Osteoblast (primary cell): Measurements from ENCODE around the gene MAGI1. TPM values are rescaled to one million over a fixed set of nuclear protein-coding genes. Genes with fewer than 3 reads are reported as not detected.

Source experiments
- DNase-seq: peaks from one replicate; pipeline ENCODE4 v3.0.0; 2011; ENCODE audit warnings: low spot score, mixed read lengths; ENCODE audit not compliant: insufficient read length; ENCODE audit errors: missing footprints
- H2AFZ ChIP-seq: 2 replicates; pipeline ENCODE4 v1.6.0; 2011; ENCODE audit warnings: mild to moderate bottlenecking, low read length
- H3K27ac ChIP-seq: 2 replicates; pipeline ENCODE4 v1.5.1; 2011; ENCODE audit warnings: mild to moderate bottlenecking, low read depth, low read length, moderate library complexity
- H3K27me3 ChIP-seq: 2 replicates; pipeline ENCODE4 v1.6.0; 2012; ENCODE audit warnings: mild to moderate bottlenecking, control low read depth, inconsistent platforms, low read length, moderate library complexity; ENCODE audit not compliant: insufficient read depth
- H3K36me3 ChIP-seq: 2 replicates; pipeline ENCODE4 v1.5.1; 2011; ENCODE audit warnings: mild to moderate bottlenecking, low read length, control low read depth, moderate library complexity; ENCODE audit not compliant: insufficient read depth
- H3K4me1 ChIP-seq: 2 replicates; pipeline ENCODE4 v1.5.1; 2011; ENCODE audit warnings: mild to moderate bottlenecking, low read length, control low read depth, moderate library complexity; ENCODE audit not compliant: insufficient read depth
- H3K4me2 ChIP-seq: 2 replicates; pipeline ENCODE4 v1.6.0; 2011; ENCODE audit warnings: mild to moderate bottlenecking, low read length; ENCODE audit not compliant: insufficient read depth
- H3K4me3 ChIP-seq: fragments of 200-600 bp; sonication (generic); 3 replicates; pipeline ENCODE4 v1.5.1; 2012; ENCODE audit warnings: mild to moderate bottlenecking, low read length, inconsistent platforms; ENCODE audit not compliant: insufficient read depth
- H3K79me2 ChIP-seq: 2 replicates; pipeline ENCODE4 v1.6.0; 2012; ENCODE audit warnings: mild to moderate bottlenecking, low read length, control low read depth, inconsistent platforms; ENCODE audit not compliant: insufficient read depth
- H3K9me3 ChIP-seq: 2 replicates; pipeline ENCODE4 v1.5.1; 2011; ENCODE audit warnings: low read depth, low read length, control low read depth
- H4K20me1 ChIP-seq: 2 replicates; pipeline ENCODE4 v1.6.0; 2012; ENCODE audit warnings: mild to moderate bottlenecking, low read length, control low read depth; ENCODE audit not compliant: insufficient read depth
- total RNA-seq: library from RNA; depleted of rRNA; stranded (reverse); fragments of >200 nt; gene quantifications from 2 replicates; pipeline ENCODE4 v1.2.3, GENCODE V29; 2012
- TF ChIP-seq, protein P1 (sequence below): IDR thresholded peaks from 2 replicates; pipeline ENCODE4 v1.5.1; 2011; ENCODE audit warnings: mild to moderate bottlenecking, low read depth, low read length, moderate library complexity; ENCODE audit errors: extremely low read depth

MAGI1 gene
- total RNA-seq, 1 donor, result 66.6 TPM

DNA sequence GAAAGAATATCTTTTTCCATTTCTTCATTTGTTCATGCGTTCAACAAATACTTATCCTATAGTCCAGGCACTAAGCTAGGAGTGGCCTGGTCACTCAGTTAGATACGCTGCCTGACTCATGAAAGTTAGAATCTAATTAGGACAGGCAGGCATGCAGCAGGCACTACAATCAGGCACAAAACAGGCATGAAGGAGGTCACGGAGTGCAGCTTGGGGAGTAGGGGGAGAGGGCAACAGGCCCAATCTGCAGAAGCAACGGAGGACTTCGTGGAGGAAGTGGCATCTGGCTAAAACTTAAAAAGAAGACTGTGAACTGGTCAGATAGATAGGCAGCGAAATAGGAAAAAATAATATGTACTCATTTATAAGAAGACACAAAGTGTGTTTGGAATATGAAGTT lies 420.9 kb downstream of the MAGI1 start:
- peaks cover 20% of the 10 kb centered on the region for H3K79me2 ChIP-seq
- H3K9me3 ChIP-seq, result no peaks in the 10 kb centered on the region
- H3K4me3 ChIP-seq, result no peak overlapping the region
- peaks cover 56% of the 10 kb centered on the region for H4K20me1 ChIP-seq
- no peaks in the 10 kb centered on the region for H3K27me3 ChIP-seq
- H3K27ac ChIP-seq, result no peak overlapping the region
- TF ChIP-seq, protein P1, sequence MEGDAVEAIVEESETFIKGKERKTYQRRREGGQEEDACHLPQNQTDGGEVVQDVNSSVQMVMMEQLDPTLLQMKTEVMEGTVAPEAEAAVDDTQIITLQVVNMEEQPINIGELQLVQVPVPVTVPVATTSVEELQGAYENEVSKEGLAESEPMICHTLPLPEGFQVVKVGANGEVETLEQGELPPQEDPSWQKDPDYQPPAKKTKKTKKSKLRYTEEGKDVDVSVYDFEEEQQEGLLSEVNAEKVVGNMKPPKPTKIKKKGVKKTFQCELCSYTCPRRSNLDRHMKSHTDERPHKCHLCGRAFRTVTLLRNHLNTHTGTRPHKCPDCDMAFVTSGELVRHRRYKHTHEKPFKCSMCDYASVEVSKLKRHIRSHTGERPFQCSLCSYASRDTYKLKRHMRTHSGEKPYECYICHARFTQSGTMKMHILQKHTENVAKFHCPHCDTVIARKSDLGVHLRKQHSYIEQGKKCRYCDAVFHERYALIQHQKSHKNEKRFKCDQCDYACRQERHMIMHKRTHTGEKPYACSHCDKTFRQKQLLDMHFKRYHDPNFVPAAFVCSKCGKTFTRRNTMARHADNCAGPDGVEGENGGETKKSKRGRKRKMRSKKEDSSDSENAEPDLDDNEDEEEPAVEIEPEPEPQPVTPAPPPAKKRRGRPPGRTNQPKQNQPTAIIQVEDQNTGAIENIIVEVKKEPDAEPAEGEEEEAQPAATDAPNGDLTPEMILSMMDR, result no peak
- H3K36me3 ChIP-seq, result no peaks in the 10 kb centered on the region
- no peak for DNase-seq
- H3K4me2 ChIP-seq, result no peak overlapping the region
- no peaks in the 10 kb centered on the region for H3K4me1 ChIP-seq
- H2AFZ ChIP-seq, result no peak overlapping the region

DNA sequence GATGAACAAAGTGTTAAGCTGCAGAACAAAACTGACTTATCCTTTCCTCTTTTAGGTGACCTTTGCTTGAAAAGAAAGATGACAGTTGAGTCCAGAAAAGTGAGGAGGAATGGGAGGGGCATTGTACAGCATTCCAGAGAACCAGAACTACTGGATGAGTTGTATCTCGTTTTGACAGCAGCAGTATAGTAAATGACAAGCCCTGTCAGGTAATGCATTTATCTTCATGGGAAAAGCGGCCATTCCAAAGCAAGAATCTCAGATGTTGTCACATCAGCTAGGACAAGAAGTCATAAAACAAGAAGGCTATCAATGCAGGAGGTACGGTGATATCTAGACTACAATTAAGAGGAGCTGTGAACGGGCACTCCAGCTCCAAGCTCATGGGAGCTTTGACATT lies 421.5 kb downstream of the MAGI1 start:
- Histone ChIP-seq H3K27ac (no peak overlapping the region), H3K36me3 (no peaks in the 10 kb centered on the region), H2AFZ (no peak overlapping the region), H3K27me3 (no peaks in the 10 kb centered on the region), H3K79me2 (peaks cover 20% of the 10 kb centered on the region), H3K4me3 (no peak overlapping the region), H4K20me1 (peaks cover 58% of the 10 kb centered on the region), H3K4me1 (no peaks in the 10 kb centered on the region), H3K9me3 (no peaks in the 10 kb centered on the region), H3K4me2 (no peak overlapping the region)
- no peak for DNase-seq
- TF ChIP-seq, protein P1, result no peak

DNA sequence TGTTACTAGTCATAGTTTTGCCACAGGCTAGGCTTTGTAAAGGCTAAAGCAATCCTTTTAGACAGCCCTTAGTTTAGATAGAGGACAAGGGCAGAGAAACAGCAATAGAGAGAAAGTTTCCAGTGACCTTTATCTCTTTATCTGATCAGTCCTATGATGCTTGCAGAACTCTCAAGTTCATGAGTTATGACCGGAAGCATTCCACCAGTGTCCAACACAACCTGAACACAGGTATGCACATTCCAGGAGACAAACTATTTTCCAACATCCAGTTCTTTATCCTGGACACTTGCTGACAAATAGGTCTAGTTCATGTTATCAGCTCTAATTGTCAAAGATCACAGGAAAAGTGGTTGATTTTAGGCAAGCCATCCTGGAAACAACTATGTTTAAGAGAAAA lies 422.2 kb downstream of the MAGI1 start:
- Histone ChIP-seq H2AFZ (no peak overlapping the region), H3K4me3 (no peak overlapping the region), H3K36me3 (no peaks in the 10 kb centered on the region), H4K20me1 (peaks cover 54% of the 10 kb centered on the region), H3K27ac (no peak overlapping the region), H3K4me2 (no peak overlapping the region), H3K79me2 (peaks cover 20% of the 10 kb centered on the region), H3K4me1 (no peaks in the 10 kb centered on the region), H3K9me3 (no peaks in the 10 kb centered on the region), H3K27me3 (no peaks in the 10 kb centered on the region)
- no peak for DNase-seq
- TF ChIP-seq, protein P1, result no peak

DNA sequence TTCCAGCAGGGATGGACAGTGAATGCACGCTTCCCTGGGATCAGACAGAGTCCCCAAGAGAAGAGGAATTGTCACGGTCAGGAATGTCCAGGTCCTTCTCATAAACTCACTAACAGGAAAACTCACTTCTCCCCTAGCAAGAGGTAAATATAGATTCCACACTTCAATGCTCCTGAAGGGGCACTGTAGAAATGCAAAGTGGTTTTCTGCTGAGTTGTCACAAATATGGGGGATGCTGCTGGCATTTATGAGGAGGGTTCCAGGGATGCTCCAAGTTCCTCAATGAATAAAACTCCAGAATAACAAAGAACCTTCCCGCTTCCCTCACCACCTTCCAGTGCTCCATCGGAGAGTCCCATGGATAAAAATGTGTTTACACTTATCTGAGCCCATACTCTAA lies 423.4 kb downstream of the MAGI1 start:
- H4K20me1 ChIP-seq, result peaks cover 53% of the 10 kb centered on the region
- TF ChIP-seq, protein P1, result no peak
- no peaks in the 10 kb centered on the region for H3K4me1 ChIP-seq
- DNase-seq, result no peak
- H3K4me2 ChIP-seq, result no peak overlapping the region
- H3K4me3 ChIP-seq, result no peak overlapping the region
- no peak overlapping the region for H2AFZ ChIP-seq
- no peak overlapping the region for H3K27ac ChIP-seq
- no peaks in the 10 kb centered on the region for H3K36me3 ChIP-seq
- no peaks in the 10 kb centered on the region for H3K9me3 ChIP-seq
- H3K79me2 ChIP-seq, result peaks cover 20% of the 10 kb centered on the region
- no peaks in the 10 kb centered on the region for H3K27me3 ChIP-seq
